Stimulated activated CD8-positive, alpha-beta memory T cell treated with anti-CD3 and anti-CD28 coated beads, Interleukin-15, amount 100 ng/mL, for 1 hour (primary cell): ENCODE measurements around the gene PUM2.

Experiments used
- DNase-seq: peaks from one replicate; pipeline ENCODE4 v3.0.0-alpha.2; 2020; ENCODE audit warnings: low read depth

The PUM2 gene

GRCh38 chr2:20216130-20217025, 134.3 kb downstream of the PUM2 start:
- DNase-seq: no peak

- DNase-seq: no peak
Observed at GRCh38 chr2:20215183-20216040, 135.2 kb downstream of the PUM2 start.

GRCh38 chr2:20214566-20215182, 136.0 kb downstream of the PUM2 start:
- DNase-seq: no peak

- DNase-seq: no peak
Observed at GRCh38 chr2:20213651-20214565, 136.7 kb downstream of the PUM2 start.

- no peak for DNase-seq
Observed at GRCh38 chr2:20212871-20213503, 137.7 kb downstream of the PUM2 start.

- DNase-seq: no peak
Observed at GRCh38 chr2:20212459-20212870, 138.2 kb downstream of the PUM2 start.

- no peak for DNase-seq
Observed at GRCh38 chr2:20211860-20212458, 138.7 kb downstream of the PUM2 start.

GRCh38 chr2:20211420-20211819, 139.2 kb downstream of the PUM2 start:
- no peak for DNase-seq

GRCh38 chr2:20210462-20210861, 140.2 kb downstream of the PUM2 start:
- DNase-seq: no peak

- no peak for DNase-seq
Observed at GRCh38 chr2:20209373-20210109, 141.1 kb downstream of the PUM2 start.

- no peak for DNase-seq
Observed at GRCh38 chr2:20208476-20208859, 142.2 kb downstream of the PUM2 start.

- no peak for DNase-seq
Observed at GRCh38 chr2:20207051-20207450, 143.6 kb downstream of the PUM2 start.

- no peak for DNase-seq
Observed at GRCh38 chr2:20205915-20206524, 144.6 kb downstream of the PUM2 start.

GRCh38 chr2:20205069-20205468, 145.6 kb downstream of the PUM2 start:
- no peak for DNase-seq

- DNase-seq: no peak
Observed at GRCh38 chr2:20203521-20204225, 147.0 kb downstream of the PUM2 start.

- DNase-seq: no peak
Observed at GRCh38 chr2:20203072-20203471, 147.6 kb downstream of the PUM2 start.

- DNase-seq: no peak
Observed at GRCh38 chr2:20201671-20202070, 149.0 kb downstream of the PUM2 start.

- DNase-seq: no peak
Observed at GRCh38 chr2:20200697-20201555, 149.7 kb downstream of the PUM2 start.
